ENCODE data around the gene TBC1D5. TPM values are rescaled to one million over a fixed set of nuclear protein-coding genes. Genes with fewer than 3 reads are reported as not detected.

Gene TBC1D5
- total and polyA plus RNA-seq, 2 experiments from 2014 or later = 31.0 to 69.9 TPM

DNA sequence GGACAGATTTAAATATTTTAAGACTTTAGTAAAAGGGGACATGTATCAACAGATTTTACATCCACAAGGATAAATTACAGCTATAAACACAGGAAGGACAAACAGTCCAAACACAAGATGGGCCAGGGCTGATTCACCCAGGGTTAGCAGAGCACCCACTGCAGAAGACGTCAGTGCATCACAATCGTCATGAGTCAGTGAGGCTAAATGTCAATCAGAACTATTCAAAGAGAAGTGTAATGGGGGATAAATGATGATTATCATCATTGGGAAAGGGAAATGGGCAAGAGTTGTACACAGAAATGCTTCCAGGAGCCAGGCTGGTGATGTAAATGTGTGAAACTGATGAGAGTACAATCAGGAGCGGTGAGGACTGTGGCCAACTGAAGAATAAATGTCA, 630.8 kb downstream of the TBC1D5 start:
- Histone ChIP-seq H4K20me1 (ENCODE audit: insufficient read depth) (no peaks in the 10 kb centered on the region), H3K36me3 (ENCODE audit: low read depth) (no peaks in the 10 kb centered on the region), H3K27ac (no peak overlapping the region), H3K79me2 (ENCODE audit: insufficient read depth) (no peaks in the 10 kb centered on the region), H3K27me3 (replicated peaks; ENCODE audit: insufficient read depth) (no peaks in the 10 kb centered on the region), H3K9me3 (ENCODE audit: low read depth) (no peaks in the 10 kb centered on the region), H3K4me2 (ENCODE audit: unreplicated experiment) (no peak overlapping the region), H3K9me2 (ENCODE audit: insufficient read depth) (no peaks in the 10 kb centered on the region), H2AFZ (no peak overlapping the region), H3F3A (ENCODE audit: insufficient read depth) (no peaks in the 10 kb centered on the region), H3K4me3 (no peak overlapping the region), H3K9ac (no peak overlapping the region), H3K4me1 (ENCODE audit: insufficient read depth) (no peaks in the 10 kb centered on the region)
- TF ChIP-seq EZH2phosphoT487 (IDR thresholded peaks at IDR 0.05; ENCODE audit: insufficient read depth, low read depth) (no peak), EZH2 (IDR thresholded peaks at IDR 0.05; ENCODE audit: insufficient read depth, poor library complexity, severe bottlenecking) (no peak)
- WGBS, 2 experiments (ENCODE audit: low coverage in 1 of 2, low lambda C conversion rate in 2 of 2, missing lambda C conversion rate in 2 of 2) = 62% methylated on average over 3 of the region's 3 CpGs
- in situ Hi-C loops (cut with MboI) = no loop called here
- DNase-seq = peak; percentile 35

DNA sequence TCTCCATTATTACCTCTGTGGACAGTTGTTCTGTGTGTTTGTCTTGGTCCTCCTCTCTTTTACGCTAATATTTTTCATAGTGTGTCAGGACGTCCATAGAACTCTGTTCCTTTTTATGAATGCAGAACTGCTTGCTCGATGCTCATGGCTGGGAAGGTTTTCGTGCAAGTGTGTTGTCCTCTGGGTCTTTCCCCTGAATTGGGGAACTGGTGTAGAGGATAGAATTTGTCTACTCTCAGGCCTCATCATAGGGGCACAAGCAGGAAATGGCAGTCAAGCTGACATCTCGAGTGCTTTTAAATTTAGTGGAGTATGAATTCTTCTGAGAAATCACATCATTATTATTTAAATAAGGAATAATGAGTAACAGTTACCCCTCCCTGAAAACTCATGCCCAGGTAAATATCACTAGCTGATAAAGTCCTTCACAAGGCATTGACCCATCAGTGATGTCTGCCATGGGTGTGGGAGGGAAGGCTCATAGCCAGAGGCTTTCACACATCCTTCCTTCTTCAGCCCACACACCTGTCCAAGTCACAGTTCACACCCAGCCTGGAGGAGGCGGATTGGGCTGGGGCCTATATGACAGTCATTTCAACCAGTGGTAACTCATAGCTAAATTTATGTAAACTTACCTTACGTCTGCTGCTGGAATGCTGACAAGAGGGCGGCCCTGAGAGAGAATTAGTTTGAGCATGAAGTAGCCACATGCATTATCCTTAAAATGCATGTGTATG, 631.6 kb downstream of the TBC1D5 start:
- H3K9ac ChIP-seq = no peak overlapping the region
- no peak overlapping the region for H2AFZ ChIP-seq
- H3K4me1 ChIP-seq (ENCODE audit: insufficient read depth) = no peaks in the 10 kb centered on the region
- WGBS, 2 experiments (ENCODE audit: low coverage in 1 of 2, low lambda C conversion rate in 2 of 2, missing lambda C conversion rate in 2 of 2) = 73 to 78% methylated on average over 8 of the region's 8 CpGs
- no peak for TF ChIP-seq EZH2phosphoT487 (IDR thresholded peaks at IDR 0.05; ENCODE audit: insufficient read depth, low read depth)
- no peaks in the 10 kb centered on the region for H3K79me2 ChIP-seq (ENCODE audit: insufficient read depth)
- H3K9me2 ChIP-seq (ENCODE audit: insufficient read depth) = no peaks in the 10 kb centered on the region
- in situ Hi-C loops (cut with MboI) = no loop called here
- DNase-seq = no peak
- no peak overlapping the region for H3K27ac ChIP-seq
- no peaks in the 10 kb centered on the region for H3K9me3 ChIP-seq (ENCODE audit: low read depth)
- no peak overlapping the region for H3K4me2 ChIP-seq (ENCODE audit: unreplicated experiment)
- no peaks in the 10 kb centered on the region for H4K20me1 ChIP-seq (ENCODE audit: insufficient read depth)
- H3K4me3 ChIP-seq = no peak overlapping the region
- H3K36me3 ChIP-seq (ENCODE audit: low read depth) = no peaks in the 10 kb centered on the region
- no peaks in the 10 kb centered on the region for H3K27me3 ChIP-seq (replicated peaks; ENCODE audit: insufficient read depth)
- H3F3A ChIP-seq (ENCODE audit: insufficient read depth) = no peaks in the 10 kb centered on the region

Small RNA genes lying within 50 kb of the gene (small RNA-seq; reads per million reads assigned to genes)
- gene AC104451.1 (ENCODE audit: low read depth, low replicate concordance) = not detected
- gene RNU7-10P (ENCODE audit: low read depth, low replicate concordance) = not detected

Measured in GM23248 (cell line).